ENCODE measurements around the gene RAD51B.

DNA sequence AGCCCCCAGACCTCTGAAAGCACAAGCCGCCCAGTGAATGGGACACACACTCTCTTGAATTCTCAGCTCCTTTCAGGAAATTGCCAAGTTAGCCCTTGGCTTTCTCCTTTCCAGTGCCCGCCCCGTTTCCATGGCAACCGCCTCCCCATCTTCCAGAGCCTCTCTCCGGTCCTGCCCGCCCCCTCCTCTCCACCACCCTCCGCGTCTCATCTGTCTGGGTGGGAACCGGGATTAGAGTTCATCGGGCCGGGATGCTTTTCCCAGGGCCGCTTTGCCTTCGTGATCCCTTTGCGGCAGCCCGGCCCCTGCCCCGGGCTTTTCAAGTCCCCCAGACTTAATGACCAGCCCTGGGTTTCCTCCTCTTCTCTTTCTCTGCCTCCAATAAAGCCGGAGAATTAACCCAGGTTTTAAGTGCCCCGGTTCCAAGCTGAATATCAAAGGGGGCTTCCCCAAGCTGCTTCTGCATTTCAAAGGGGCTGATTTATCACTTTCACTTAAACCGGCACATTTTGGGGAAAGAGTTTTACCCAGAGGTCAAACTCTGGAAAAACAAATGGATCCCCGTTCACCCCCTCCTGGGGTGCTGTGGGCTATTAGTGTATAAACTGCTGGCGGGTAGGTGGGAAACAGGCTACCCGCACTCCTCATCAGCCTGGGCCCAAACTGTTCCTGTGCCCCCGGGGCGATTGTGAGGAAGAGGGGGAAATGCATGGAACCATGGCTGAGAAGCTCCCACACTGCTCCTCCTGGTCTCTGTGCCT lies 871.6 kb downstream of the RAD51B start:
- no peak for TF ChIP-seq ZNF530 (tag by site-specific recombination; IDR thresholded peaks at IDR 0.05; ENCODE audit: low read depth)
- no peak for TF ChIP-seq ZNF280D (tag by site-specific recombination; IDR thresholded peaks at IDR 0.05)
- no peak for TF ChIP-seq ZNF398 (tag by site-specific recombination; IDR thresholded peaks at IDR 0.05)
- no peak for TF ChIP-seq ATF2 (tag by site-specific recombination; IDR thresholded peaks at IDR 0.05; ENCODE audit: low read depth)
- TF ChIP-seq ZSCAN30 (tag by site-specific recombination; IDR thresholded peaks at IDR 0.05) = no peak
- no peak for TF ChIP-seq ZNF121 (tag by site-specific recombination; IDR thresholded peaks at IDR 0.05)
- TF ChIP-seq KLF16 (tag by site-specific recombination; IDR thresholded peaks at IDR 0.05) = no peak
- TF ChIP-seq, protein P1, sequence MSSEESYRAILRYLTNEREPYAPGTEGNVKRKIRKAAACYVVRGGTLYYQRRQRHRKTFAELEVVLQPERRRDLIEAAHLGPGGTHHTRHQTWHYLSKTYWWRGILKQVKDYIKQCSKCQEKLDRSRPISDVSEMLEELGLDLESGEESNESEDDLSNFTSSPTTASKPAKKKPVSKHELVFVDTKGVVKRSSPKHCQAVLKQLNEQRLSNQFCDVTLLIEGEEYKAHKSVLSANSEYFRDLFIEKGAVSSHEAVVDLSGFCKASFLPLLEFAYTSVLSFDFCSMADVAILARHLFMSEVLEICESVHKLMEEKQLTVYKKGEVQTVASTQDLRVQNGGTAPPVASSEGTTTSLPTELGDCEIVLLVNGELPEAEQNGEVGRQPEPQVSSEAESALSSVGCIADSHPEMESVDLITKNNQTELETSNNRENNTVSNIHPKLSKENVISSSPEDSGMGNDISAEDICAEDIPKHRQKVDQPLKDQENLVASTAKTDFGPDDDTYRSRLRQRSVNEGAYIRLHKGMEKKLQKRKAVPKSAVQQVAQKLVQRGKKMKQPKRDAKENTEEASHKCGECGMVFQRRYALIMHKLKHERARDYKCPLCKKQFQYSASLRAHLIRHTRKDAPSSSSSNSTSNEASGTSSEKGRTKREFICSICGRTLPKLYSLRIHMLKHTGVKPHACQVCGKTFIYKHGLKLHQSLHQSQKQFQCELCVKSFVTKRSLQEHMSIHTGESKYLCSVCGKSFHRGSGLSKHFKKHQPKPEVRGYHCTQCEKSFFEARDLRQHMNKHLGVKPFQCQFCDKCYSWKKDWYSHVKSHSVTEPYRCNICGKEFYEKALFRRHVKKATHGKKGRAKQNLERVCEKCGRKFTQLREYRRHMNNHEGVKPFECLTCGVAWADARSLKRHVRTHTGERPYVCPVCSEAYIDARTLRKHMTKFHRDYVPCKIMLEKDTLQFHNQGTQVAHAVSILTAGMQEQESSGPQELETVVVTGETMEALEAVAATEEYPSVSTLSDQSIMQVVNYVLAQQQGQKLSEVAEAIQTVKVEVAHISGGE (tag by site-specific recombination; conservative IDR thresholded peaks at IDR 0.05; ENCODE audit: low read depth) = no peak
- no peak for TF ChIP-seq HIC1 (tag by site-specific recombination; IDR thresholded peaks at IDR 0.05)
- no peak for TF ChIP-seq ZNF513 (tag by site-specific recombination; IDR thresholded peaks at IDR 0.05)
- TF ChIP-seq ZNF169 (tag by site-specific recombination; IDR thresholded peaks at IDR 0.05) = no peak
- no peak for TF ChIP-seq ZNF544 (tag by site-specific recombination; IDR thresholded peaks at IDR 0.05)
- no peak for TF ChIP-seq ZNF558 (tag by site-specific recombination; IDR thresholded peaks at IDR 0.05)
- no peak for TF ChIP-seq ZNF549 (tag by site-specific recombination; IDR thresholded peaks at IDR 0.05)

Measured in HEK293 (cell line).